HEK293T (cell line): ENCODE results near the gene MED16.

Source experiments
- ARNT ChIP-seq: fragments of 450-650 bp; IDR thresholded peaks from 2 replicates; pipeline ENCODE4 v1.6.1; 2017; ENCODE audit warnings: mild to moderate bottlenecking
- FOXK2 ChIP-seq: fragments of 450-650 bp; IDR thresholded peaks from 2 replicates; pipeline ENCODE4 v1.6.1; 2016; ENCODE audit warnings: mild to moderate bottlenecking
- FOXM1 ChIP-seq: fragments of 450-650 bp; IDR thresholded peaks from 2 replicates; pipeline ENCODE4 v1.6.1; 2017; ENCODE audit warnings: mild to moderate bottlenecking, borderline replicate concordance
- NFRKB ChIP-seq: fragments of 450-650 bp; IDR thresholded peaks from 2 replicates; pipeline ENCODE4 v1.6.1; 2016; ENCODE audit warnings: mild to moderate bottlenecking, moderate library complexity
- SUZ12 ChIP-seq: fragments of 450-650 bp; IDR thresholded peaks from 2 replicates; pipeline ENCODE4 v1.6.1; 2016; ENCODE audit warnings: mild to moderate bottlenecking

DNA sequence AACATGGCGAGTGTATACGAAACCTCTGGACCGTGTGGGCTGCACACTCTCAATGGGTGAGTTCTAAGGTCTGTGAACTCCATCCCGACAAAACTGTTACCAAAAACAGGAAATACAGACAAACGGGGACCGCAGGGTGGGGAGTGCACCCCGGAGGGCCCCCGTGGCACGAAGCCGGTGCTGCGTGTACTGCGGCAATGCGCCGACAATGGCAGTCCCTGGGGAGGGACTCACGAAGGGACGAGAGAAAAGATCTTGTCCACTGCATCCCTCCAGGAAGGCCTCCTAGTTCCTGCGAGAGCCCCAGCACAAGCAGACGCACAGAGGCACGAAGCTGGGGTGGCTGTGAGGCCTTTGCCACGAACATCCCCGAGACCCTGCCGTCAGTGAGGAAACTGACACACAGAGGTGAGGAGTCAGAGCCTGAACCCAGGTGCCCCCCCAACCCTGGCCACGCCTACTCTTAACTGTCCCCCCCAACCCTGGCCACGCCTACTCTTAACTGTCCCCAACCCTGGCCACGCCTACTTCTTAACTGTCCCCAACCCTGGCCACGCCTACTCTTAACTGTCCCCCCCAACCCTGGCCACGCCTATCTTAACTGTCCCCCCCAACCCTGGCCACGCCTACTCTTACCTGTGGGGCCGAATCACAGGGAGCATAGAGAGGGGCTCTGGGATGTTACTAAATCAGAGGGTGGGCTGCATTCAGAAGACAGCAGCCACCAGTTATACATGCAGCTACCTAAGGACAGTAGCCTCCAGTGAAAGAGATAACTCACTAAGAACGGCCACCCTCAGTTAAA lies 4.2 kb downstream of the MED16 start:
- TF ChIP-seq NFRKB (no peak), FOXK2 (no peak), ARNT (no peak), SUZ12 (no peak), FOXM1 (no peak)
